Activated naive CD8-positive, alpha-beta T cell treated with anti-CD3 and anti-CD28 coated beads for 36 hours (primary cell): ENCODE measurements around the gene ALG2. TPM values are rescaled to one million over a fixed set of nuclear protein-coding genes. Genes with fewer than 3 reads are reported as not detected.

Source experiments
- DNase-seq: peaks from one replicate; pipeline ENCODE4 v3.0.0; 2021
- H3K27ac Mint-ChIP-seq: one replicate; pipeline ENCODE4 v1.8.0; 2022; ENCODE audit warnings: mild to moderate bottlenecking, moderate library complexity, mixed read lengths
- H3K27me3 Mint-ChIP-seq: one replicate; pipeline ENCODE4 v1.8.0; 2022; ENCODE audit warnings: mild to moderate bottlenecking, mixed read lengths
- H3K36me3 Mint-ChIP-seq: one replicate; pipeline ENCODE4 v1.8.0; 2021; ENCODE audit warnings: mild to moderate bottlenecking, mixed read lengths
- H3K4me1 Mint-ChIP-seq: one replicate; pipeline ENCODE4 v1.8.0; 2021; ENCODE audit warnings: mixed read lengths
- H3K4me3 Mint-ChIP-seq: one replicate; pipeline ENCODE4 v1.8.0; 2022; ENCODE audit warnings: mild to moderate bottlenecking, moderate library complexity, mixed read lengths
- H3K9me3 Mint-ChIP-seq: one replicate; pipeline ENCODE4 v1.8.0; 2022; ENCODE audit warnings: mixed read lengths
- total RNA-seq, 2 experiments: library from RNA; stranded (reverse); gene quantifications; one replicate each; pipeline ENCODE4 v1.2.3, GENCODE V29; 2021

The ALG2 gene
- total RNA-seq = 10 to 100 TPM; 27.3 to 30.3 TPM

GRCh38 chr9:99221621-99222415 is at the start of gene ALG2, which contains the start of gene SEC61B:
Gene ALG2 (minus strand): TSS chr9:99221942. CDS start chr9:99221894, 48 bp downstream.
Gene SEC61B (plus strand): TSS chr9:99222282. CDS start chr9:99222364, 82 bp downstream.
- DNase-seq = peak; percentile 93
- Mint-ChIP-seq H3K9me3 (no peaks in the 10 kb centered on the region), H3K27ac (peak within 1 kb of the TSS; percentile 99), H3K4me1 (peaks cover 60% of the 10 kb centered on the region), H3K4me3 (peak within 1 kb of the TSS; percentile 96), H3K27me3 (no peaks in the 10 kb centered on the region), H3K36me3 (peaks cover 53% of the 10 kb centered on the region)

- Mint-ChIP-seq H3K4me1 (peaks cover 16% of the 10 kb centered on the region), H3K9me3 (no peaks in the 10 kb centered on the region), H3K36me3 (no peaks in the 10 kb centered on the region), H3K27ac (no peak overlapping the region), H3K4me3 (no peak overlapping the region), H3K27me3 (peaks cover 4% of the 10 kb centered on the region)
- no peak for DNase-seq
Observed at GRCh38 chr9:99270491-99270890, 48.7 kb upstream of the ALG2 start.

- Mint-ChIP-seq H3K9me3 (no peaks in the 10 kb centered on the region), H3K36me3 (no peaks in the 10 kb centered on the region), H3K4me3 (no peak overlapping the region), H3K4me1 (peaks cover 16% of the 10 kb centered on the region), H3K27ac (no peak overlapping the region), H3K27me3 (peaks cover 8% of the 10 kb centered on the region)
- DNase-seq = no peak
Observed at GRCh38 chr9:99269416-99269815, 47.7 kb upstream of the ALG2 start.

GRCh38 chr9:99266255-99267023 is 44.7 kb upstream of the ALG2 start:
- H3K27me3 Mint-ChIP-seq = peaks cover 4% of the 10 kb centered on the region
- peak; percentile 76 for DNase-seq
- peaks cover 26% of the 10 kb centered on the region for H3K4me1 Mint-ChIP-seq
- peak overlapping the region; percentile 53 for H3K4me3 Mint-ChIP-seq
- no peaks in the 10 kb centered on the region for H3K36me3 Mint-ChIP-seq
- peak overlapping the region; percentile 73 for H3K27ac Mint-ChIP-seq
- no peaks in the 10 kb centered on the region for H3K9me3 Mint-ChIP-seq

- no peak overlapping the region for H3K27ac Mint-ChIP-seq
- H3K4me3 Mint-ChIP-seq = no peak overlapping the region
- H3K4me1 Mint-ChIP-seq = peaks cover 26% of the 10 kb centered on the region
- peaks cover 4% of the 10 kb centered on the region for H3K27me3 Mint-ChIP-seq
- DNase-seq = no peak
- no peaks in the 10 kb centered on the region for H3K9me3 Mint-ChIP-seq
- no peaks in the 10 kb centered on the region for H3K36me3 Mint-ChIP-seq
Observed at GRCh38 chr9:99265691-99266090, 43.9 kb upstream of the ALG2 start.

- Mint-ChIP-seq H3K27ac (no peak overlapping the region), H3K9me3 (no peaks in the 10 kb centered on the region), H3K27me3 (peaks cover 4% of the 10 kb centered on the region), H3K36me3 (no peaks in the 10 kb centered on the region), H3K4me1 (peaks cover 33% of the 10 kb centered on the region), H3K4me3 (no peak overlapping the region)
- DNase-seq = peak; percentile 15
Observed at GRCh38 chr9:99264070-99264680, 42.4 kb upstream of the ALG2 start.

- H3K27ac Mint-ChIP-seq = no peak overlapping the region
- H3K27me3 Mint-ChIP-seq = peaks cover 4% of the 10 kb centered on the region
- no peaks in the 10 kb centered on the region for H3K9me3 Mint-ChIP-seq
- H3K4me3 Mint-ChIP-seq = no peak overlapping the region
- H3K4me1 Mint-ChIP-seq = peaks cover 35% of the 10 kb centered on the region
- H3K36me3 Mint-ChIP-seq = no peaks in the 10 kb centered on the region
- DNase-seq = no peak
Observed at GRCh38 chr9:99262949-99263418, 41.2 kb upstream of the ALG2 start.

- no peaks in the 10 kb centered on the region for H3K9me3 Mint-ChIP-seq
- peaks cover 9% of the 10 kb centered on the region for H3K27me3 Mint-ChIP-seq
- no peak overlapping the region for H3K4me3 Mint-ChIP-seq
- DNase-seq = no peak
- peaks cover 32% of the 10 kb centered on the region for H3K4me1 Mint-ChIP-seq
- no peak overlapping the region for H3K27ac Mint-ChIP-seq
- H3K36me3 Mint-ChIP-seq = no peaks in the 10 kb centered on the region
Observed at GRCh38 chr9:99261923-99262322, 40.2 kb upstream of the ALG2 start.

- Mint-ChIP-seq H3K4me1 (peaks cover 29% of the 10 kb centered on the region), H3K9me3 (no peaks in the 10 kb centered on the region), H3K36me3 (peaks cover 3% of the 10 kb centered on the region), H3K4me3 (no peak overlapping the region), H3K27me3 (peaks cover 5% of the 10 kb centered on the region), H3K27ac (peak overlapping the region; percentile 57)
- DNase-seq = peak; percentile 37
Observed at GRCh38 chr9:99259231-99259918, 37.6 kb upstream of the ALG2 start.

GRCh38 chr9:99257723-99258389 is 36.1 kb upstream of the ALG2 start:
- H3K4me1 Mint-ChIP-seq = peaks cover 30% of the 10 kb centered on the region
- no peaks in the 10 kb centered on the region for H3K9me3 Mint-ChIP-seq
- H3K4me3 Mint-ChIP-seq = no peak overlapping the region
- H3K27me3 Mint-ChIP-seq = peaks cover 5% of the 10 kb centered on the region
- DNase-seq = no peak
- peaks cover 3% of the 10 kb centered on the region for H3K36me3 Mint-ChIP-seq
- H3K27ac Mint-ChIP-seq = no peak overlapping the region

- no peaks in the 10 kb centered on the region for H3K9me3 Mint-ChIP-seq
- no peak overlapping the region for H3K27ac Mint-ChIP-seq
- H3K36me3 Mint-ChIP-seq = peaks cover 3% of the 10 kb centered on the region
- no peak overlapping the region for H3K4me3 Mint-ChIP-seq
- H3K4me1 Mint-ChIP-seq = peaks cover 37% of the 10 kb centered on the region
- DNase-seq = no peak
- H3K27me3 Mint-ChIP-seq = peaks cover 5% of the 10 kb centered on the region
Observed at GRCh38 chr9:99255651-99256050, 33.9 kb upstream of the ALG2 start.

- Mint-ChIP-seq H3K36me3 (peaks cover 3% of the 10 kb centered on the region), H3K4me1 (peaks cover 37% of the 10 kb centered on the region), H3K27me3 (peaks cover 5% of the 10 kb centered on the region), H3K4me3 (peak overlapping the region; percentile 41), H3K27ac (peak overlapping the region; percentile 91), H3K9me3 (no peaks in the 10 kb centered on the region)
- DNase-seq = peak; percentile 92
Observed at GRCh38 chr9:99253772-99254431, 32.2 kb upstream of the ALG2 start.

GRCh38 chr9:99253134-99253533 is 31.4 kb upstream of the ALG2 start:
- peaks cover 35% of the 10 kb centered on the region for H3K4me1 Mint-ChIP-seq

GRCh38 chr9:99251157-99251556 is 29.4 kb upstream of the ALG2 start:
- H3K4me3 Mint-ChIP-seq = no peak overlapping the region
- H3K27ac Mint-ChIP-seq = no peak overlapping the region
- no peaks in the 10 kb centered on the region for H3K9me3 Mint-ChIP-seq
- no peaks in the 10 kb centered on the region for H3K27me3 Mint-ChIP-seq
- DNase-seq = no peak
- peaks cover 6% of the 10 kb centered on the region for H3K36me3 Mint-ChIP-seq
- H3K4me1 Mint-ChIP-seq = peaks cover 35% of the 10 kb centered on the region

More at GRCh38 chr9:99253134-99253533, 31.4 kb upstream of the ALG2 start:
- Mint-ChIP-seq H3K4me3 (no peak overlapping the region), H3K27ac (peak overlapping the region; percentile 91), H3K9me3 (no peaks in the 10 kb centered on the region), H3K27me3 (peaks cover 5% of the 10 kb centered on the region), H3K36me3 (peaks cover 3% of the 10 kb centered on the region)
- DNase-seq = peak; percentile 48
